DMS 273 (cell line): ENCODE measurements around the gene ATF6B.
"Not testable (repeated sequence)": the region's sequence is repeated elsewhere in the genome, so short reads cannot be mapped to it uniquely, and the experiment has no call there.

Experiments
- DNase-seq: peaks from one replicate; lab custom pipeline; 2025; ENCODE audit not compliant: unreplicated experiment; lab: John Stamatoyannopoulos, UW

Gene ATF6B

GRCh38 chr6:32154514-32155161, 26.6 kb upstream of the ATF6B start:
- peak; percentile 89 for DNase-seq

DNA sequence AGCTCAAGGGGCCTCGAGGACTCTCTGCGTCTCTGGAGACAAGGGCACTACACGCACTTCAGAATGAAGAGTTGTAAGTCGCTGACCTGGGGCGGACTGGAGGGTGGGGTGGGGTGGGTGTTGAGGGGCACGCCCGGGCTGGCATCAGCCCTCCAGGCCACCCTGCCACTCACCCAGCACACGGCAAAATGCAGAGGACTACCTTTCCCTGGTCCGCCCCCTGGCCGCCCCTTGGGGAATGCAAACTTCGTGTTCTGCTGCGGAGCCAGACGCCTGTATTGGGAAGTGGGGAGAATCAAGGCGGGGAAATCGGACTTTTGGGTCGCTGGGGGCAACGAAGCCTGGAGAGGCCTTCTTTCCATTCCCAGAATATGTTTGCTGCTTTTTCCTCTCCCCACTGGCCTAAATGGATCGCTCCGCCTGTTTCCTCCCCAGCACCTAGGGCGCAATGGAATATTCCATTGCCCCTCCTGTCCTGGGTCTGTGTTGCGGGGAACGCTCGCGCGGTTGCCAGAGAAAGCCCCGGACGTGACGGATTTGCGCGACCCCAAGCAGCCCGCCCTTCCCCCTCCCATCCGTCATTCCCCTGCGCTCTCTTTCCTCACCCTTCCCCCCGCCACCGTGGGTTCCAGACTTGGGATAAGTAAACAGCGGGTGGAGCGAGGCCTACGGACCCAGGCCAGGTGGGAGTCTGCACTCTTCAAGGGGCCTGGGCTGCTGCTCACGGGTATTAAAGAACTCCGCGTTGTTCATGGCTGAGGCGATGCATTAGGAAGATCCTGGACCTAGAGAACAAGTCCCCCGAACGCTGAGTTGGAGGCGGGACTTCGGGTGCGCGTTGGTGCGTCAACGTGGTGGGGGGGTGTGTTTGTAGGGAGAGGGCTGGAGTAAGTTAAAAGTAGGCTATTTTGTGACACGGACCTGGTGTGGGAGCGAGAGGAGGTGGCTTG, 25.8 kb upstream of the ATF6B start, which contains the start of gene PPT2:
Gene PPT2, plus strand, starts transcription at position 578 of the 950 bp plus-strand sequence. CDS start 454 bp downstream, outside the sequence.
- peak; percentile 96 for DNase-seq

GRCh38 chr6:32152769-32153563, 24.9 kb upstream of the ATF6B start:
- DNase-seq, result peak; percentile 59

GRCh38 chr6:32151863-32152768, 24.1 kb upstream of the ATF6B start, which contains the start of gene PRRT1:
PRRT1 (minus strand) TSS chr6:32151939; CDS start chr6:32151827, 112 bp downstream.
- peak; percentile 63 for DNase-seq

GRCh38 chr6:32151181-32151862, 23.3 kb upstream of the ATF6B start:
- peak; percentile 95 for DNase-seq

DNA sequence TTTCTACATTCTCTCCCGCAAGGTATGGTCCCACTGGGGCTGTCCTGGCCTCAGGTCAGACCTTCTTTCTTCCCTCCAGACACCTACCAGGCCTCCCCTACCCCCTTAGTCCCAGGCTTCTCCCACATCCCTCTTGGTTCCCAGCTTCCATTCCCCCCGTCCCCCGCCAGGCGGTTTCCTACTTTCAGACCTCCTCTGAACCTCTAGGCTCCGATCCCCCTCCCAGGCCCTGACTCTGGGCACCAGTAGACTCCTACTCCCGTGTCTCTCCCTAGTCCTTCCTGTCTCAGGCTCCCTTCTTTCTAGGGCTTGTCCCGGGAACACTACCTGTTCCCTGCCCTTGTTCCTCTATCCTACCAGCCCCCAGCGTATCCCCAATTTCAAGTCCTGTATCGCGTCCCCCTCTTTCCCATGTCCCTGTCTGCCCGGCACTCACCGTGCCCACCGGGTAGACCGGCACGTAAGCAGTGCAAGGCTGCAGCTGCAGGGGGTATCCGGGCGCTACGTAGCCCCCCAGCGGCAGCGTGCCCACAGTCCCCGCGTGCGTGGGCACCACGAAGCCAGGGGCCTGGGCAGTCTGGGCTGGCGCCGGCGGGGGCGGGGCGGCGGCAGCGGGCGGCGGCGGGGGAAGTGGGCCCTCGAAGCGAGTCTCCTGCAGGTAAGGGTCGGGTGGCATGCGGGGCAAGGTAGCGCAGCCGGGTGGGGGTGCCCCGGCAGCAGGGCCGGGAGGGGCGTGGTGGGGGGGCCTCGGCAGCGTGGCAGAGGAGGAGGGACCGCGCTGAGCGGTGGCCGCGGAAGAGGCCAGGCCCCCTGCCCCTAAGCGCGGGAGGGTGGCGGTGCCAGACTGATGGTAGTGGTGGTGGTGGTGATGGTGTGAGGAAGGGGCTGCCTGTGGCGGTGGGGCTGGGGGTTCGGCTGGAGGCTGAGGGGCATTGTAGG, 22.2 kb upstream of the ATF6B start:
- DNase-seq, result no peak

- no peak for DNase-seq
These were observed 21.2 kb upstream of the ATF6B start for GRCh38 chr6:32149092-32149755.

DNA sequence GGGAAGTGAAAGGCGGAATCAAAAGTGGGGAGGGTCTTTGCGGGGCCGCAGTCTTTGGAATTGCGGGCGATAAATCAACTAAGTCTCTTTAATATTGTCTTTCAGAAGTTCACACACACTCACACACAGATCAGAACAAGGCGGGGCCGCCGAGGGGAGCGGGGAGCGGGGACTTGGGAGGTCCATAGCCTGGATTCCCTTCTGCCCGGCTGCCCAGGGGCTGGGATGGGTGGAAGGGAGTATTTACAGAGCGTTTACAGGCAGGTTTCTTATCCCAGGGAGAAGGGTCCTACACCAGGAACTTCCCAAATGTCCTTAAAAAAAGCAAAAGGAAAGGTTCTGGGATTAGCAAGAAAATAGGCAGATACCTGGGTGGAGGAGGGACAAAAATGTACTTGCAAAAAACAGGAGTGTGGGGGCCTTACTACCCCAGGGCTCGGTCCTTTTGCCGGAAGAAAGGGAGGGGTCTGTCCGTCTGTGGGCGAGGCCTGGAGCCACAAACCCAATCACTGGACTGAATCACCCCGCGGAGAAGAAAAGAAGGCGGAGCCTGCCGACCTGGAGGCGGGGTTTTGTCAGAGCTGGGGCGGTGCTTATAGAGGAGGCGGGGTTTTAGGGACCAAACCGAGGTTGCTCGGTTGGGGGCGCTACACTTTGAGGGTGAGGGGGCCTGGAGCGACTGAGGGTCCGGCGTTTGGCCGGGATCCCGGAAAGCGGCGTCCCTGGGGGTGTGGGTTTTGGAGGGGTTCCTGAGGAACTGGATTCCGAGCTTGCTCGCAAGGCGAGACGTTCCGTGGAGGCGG, 20.4 kb upstream of the ATF6B start:
- no peak for DNase-seq

GRCh38 chr6:32147401-32148132, 19.5 kb upstream of the ATF6B start:
- no peak for DNase-seq

- DNase-seq, result no peak
These were observed 18.6 kb upstream of the ATF6B start for GRCh38 chr6:32146687-32147086.

DNA sequence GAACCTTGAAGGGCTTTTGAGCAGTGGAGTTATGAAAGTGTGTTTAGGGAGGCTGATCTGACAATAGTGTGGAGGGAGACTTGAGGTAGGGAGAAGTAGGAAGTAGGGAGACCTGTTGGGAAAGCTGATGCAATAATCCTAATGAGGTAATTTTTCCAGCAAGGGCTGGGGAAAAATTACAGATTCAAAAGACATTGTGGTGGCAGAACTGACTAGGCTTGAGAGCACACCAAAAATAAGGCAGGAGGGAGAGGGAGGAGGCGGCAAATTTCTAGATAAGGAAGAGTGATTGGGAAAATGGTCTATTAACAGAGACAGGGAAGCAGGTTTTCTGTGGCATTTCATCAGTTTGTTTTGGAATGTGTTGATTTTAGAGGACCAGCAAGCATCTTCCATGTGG, 18.2 kb upstream of the ATF6B start:
- DNase-seq, result no peak

GRCh38 chr6:32144238-32144637, 16.2 kb upstream of the ATF6B start:
- not testable (repeated sequence) for DNase-seq

DNA sequence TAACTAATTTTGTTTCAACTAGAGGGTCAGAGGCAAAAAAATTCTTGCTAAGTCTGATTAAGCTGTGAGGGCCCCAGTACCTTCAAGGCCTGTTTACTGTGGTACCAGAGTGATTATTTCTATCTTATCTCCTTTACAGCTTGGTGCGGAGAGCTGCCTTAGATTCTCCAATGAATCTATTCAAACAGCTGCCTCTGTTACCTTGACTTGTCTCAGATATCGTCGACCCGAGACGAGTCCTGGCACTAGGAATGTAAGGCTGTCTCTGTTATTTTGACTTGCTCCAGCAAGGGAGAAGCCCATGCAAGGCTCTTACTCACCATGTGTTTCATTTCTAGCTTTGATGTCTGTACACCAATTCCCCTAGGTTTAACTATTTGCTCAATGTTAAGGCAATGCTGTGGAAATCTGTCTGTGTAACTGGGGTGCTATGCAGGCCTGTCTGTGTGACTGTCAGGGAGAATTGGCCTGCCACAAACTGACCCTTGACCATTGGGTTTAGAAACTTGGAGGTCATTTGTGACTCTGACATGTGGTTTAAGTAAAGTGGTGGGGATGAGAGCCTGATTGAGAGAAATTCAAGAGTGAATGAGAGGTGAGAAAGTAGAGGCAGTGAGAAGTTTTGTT, 12.5 kb upstream of the ATF6B start:
- DNase-seq, result no peak

DNA sequence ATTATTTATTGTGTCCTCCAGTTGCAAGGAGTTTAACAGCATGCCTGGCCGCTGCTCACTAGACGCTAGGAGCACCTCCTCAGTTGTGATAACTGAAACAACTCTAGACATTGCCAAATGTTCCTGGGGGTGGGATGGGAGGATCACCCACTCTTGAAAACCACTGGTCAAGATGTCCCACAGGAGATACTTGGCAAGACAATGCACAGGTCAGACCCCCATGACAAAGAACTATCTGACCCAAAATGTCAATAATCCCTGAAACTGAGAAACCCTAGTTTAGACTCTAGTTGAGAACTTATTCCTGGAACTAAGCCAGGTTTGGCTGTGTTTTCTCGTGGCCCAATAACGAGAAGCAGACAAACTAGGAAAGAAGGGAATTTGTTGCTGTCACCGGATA, 11.5 kb upstream of the ATF6B start:
- no peak for DNase-seq

DNA sequence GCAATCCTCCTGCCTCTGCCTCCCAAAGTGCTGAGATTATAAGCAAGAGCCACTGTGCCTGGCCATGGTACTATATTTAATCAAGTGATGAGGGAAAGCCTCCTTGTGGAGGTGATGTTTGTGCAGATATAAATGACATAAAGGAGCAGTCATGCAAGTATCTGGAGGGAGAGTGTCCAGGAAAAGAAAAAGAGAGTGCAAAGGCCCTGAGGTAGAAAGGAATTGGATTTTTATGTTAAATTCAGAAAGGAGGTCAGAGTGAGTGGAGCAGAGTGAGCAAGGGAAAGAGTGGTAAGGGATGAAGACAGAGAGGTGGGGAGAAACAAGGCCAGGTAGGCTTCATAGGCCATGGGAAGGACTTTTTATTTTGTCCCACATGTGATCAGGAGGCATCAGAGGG, 9.4 kb upstream of the ATF6B start:
- no peak for DNase-seq

- no peak for DNase-seq
These were observed 5.7 kb upstream of the ATF6B start for GRCh38 chr6:32133786-32134185.
